ENCODE results near the gene STK17A. TPM values are rescaled to one million over a fixed set of nuclear protein-coding genes. Genes with fewer than 3 reads are reported as not detected.

STK17A gene
- polyA plus RNA-seq, 3 donors, result 2.8 to 14.1 (median 9.5) TPM

- WGBS (ENCODE audit: insufficient coverage), result no CpG with 5 or more reads among the region's 4 CpGs
- Mint-ChIP-seq H3K9me3 (no peaks in the 10 kb centered on the region), H3K4me3 (no peak overlapping the region), H3K4me1 (peaks cover 44% of the 10 kb centered on the region), H3K36me3 (peaks cover 23 to 40% of the 10 kb centered on the region in 2 donors), H3K27ac (no peak overlapping the region), H3K27me3 (ENCODE audit: low read depth in 3 of 3) (peaks cover 0 to 3% (median 1%) of the 10 kb centered on the region in 3 donors)
- Histone ChIP-seq H2AFZ (ENCODE audit: insufficient read depth, low read depth, low read length, poor library complexity, severe bottlenecking) (no peak overlapping the region), H3K9me3 (replicated peaks in 1 of 2; ENCODE audit: control insufficient read depth in 1 of 2, insufficient read depth in 1 of 2, low read length in 2 of 2) (no peaks in the 10 kb centered on the region), H3K36me3 (replicated peaks in 1 of 2; ENCODE audit: control insufficient read depth in 1 of 2, insufficient read depth in 2 of 2, low read length in 2 of 2) (peaks cover under 1 to 6% of the 10 kb centered on the region in 2 donors), H3K4me2 (replicated peaks; ENCODE audit: extremely low read depth, low read length, poor library complexity, severe bottlenecking) (no peak overlapping the region), H3K4me1 (ENCODE audit: control insufficient read depth in 1 of 2, insufficient read depth in 2 of 2, low read length in 2 of 2) (peaks cover 31 to 32% of the 10 kb centered on the region in 2 donors), H3K27me3 (ENCODE audit: control insufficient read depth in 2 of 2, insufficient read depth in 2 of 2, low read length in 2 of 2) (no peaks in the 10 kb centered on the region), H3K4me3 (replicated peaks in 1 of 3; ENCODE audit: low read depth in 2 of 3, low read length in 3 of 3) (no peak overlapping the region), H3K27ac (ENCODE audit: low read depth in 1 of 2, low read length in 2 of 2) (no peak overlapping the region), H3K9ac (ENCODE audit: insufficient read depth, low read length, poor library complexity, severe bottlenecking) (no peak overlapping the region), H4K20me1 (ENCODE audit: insufficient read depth, low read length) (peaks cover 30% of the 10 kb centered on the region), H3K79me2 (ENCODE audit: insufficient read depth, low read length) (peaks cover 11% of the 10 kb centered on the region)
- intact Hi-C loops (cut with micrococcal nuclease), result no loop called here
- TF ChIP-seq CTCF (IDR thresholded peaks at IDR 0.05), result no peak
- DNase-seq, result no peak
These were observed 70.6 kb downstream of the STK17A start for GRCh38 chr7:43653466-43653865.

GRCh38 chr7:43653891-43654504 is 71.1 kb downstream of the STK17A start:
- Mint-ChIP-seq H3K4me1 (peaks cover 43% of the 10 kb centered on the region), H3K27ac (peak overlapping the region in 2 of 7 donors; percentile 15 to 51), H3K4me3 (no peak overlapping the region), H3K36me3 (peaks cover 28 to 45% of the 10 kb centered on the region in 2 donors), H3K9me3 (no peaks in the 10 kb centered on the region), H3K27me3 (ENCODE audit: low read depth in 3 of 3) (peaks cover 0 to 3% (median 1%) of the 10 kb centered on the region in 3 donors)
- DNase-seq, result no peak
- H3K4me1 ChIP-seq (ENCODE audit: control insufficient read depth in 1 of 2, insufficient read depth in 2 of 2, low read length in 2 of 2), result peaks cover 26% of the 10 kb centered on the region in 2 donors
- WGBS (ENCODE audit: insufficient coverage), result no CpG with 5 or more reads among the region's 4 CpGs
- intact Hi-C loops (cut with micrococcal nuclease), result no loop called here
- H3K27ac ChIP-seq (ENCODE audit: low read depth in 1 of 2, low read length in 2 of 2), result no peak overlapping the region
- H2AFZ ChIP-seq (ENCODE audit: insufficient read depth, low read depth, low read length, poor library complexity, severe bottlenecking), result no peak overlapping the region
- no peaks in the 10 kb centered on the region for H3K9me3 ChIP-seq (replicated peaks in 1 of 2; ENCODE audit: control insufficient read depth in 1 of 2, insufficient read depth in 1 of 2, low read length in 2 of 2)
- TF ChIP-seq CTCF (IDR thresholded peaks at IDR 0.05), result no peak
- H3K36me3 ChIP-seq (replicated peaks in 1 of 2; ENCODE audit: control insufficient read depth in 1 of 2, insufficient read depth in 2 of 2, low read length in 2 of 2), result peaks cover 6% of the 10 kb centered on the region in 2 donors
- H3K4me3 ChIP-seq (replicated peaks in 1 of 3; ENCODE audit: low read depth in 2 of 3, low read length in 3 of 3), result no peak overlapping the region
- peaks cover 29% of the 10 kb centered on the region for H4K20me1 ChIP-seq (ENCODE audit: insufficient read depth, low read length)
- H3K79me2 ChIP-seq (ENCODE audit: insufficient read depth, low read length), result peaks cover 13% of the 10 kb centered on the region
- no peak overlapping the region for H3K4me2 ChIP-seq (replicated peaks; ENCODE audit: extremely low read depth, low read length, poor library complexity, severe bottlenecking)
- H3K9ac ChIP-seq (ENCODE audit: insufficient read depth, low read length, poor library complexity, severe bottlenecking), result no peak overlapping the region
- no peaks in the 10 kb centered on the region for H3K27me3 ChIP-seq (ENCODE audit: control insufficient read depth in 2 of 2, insufficient read depth in 2 of 2, low read length in 2 of 2)

All from CD14-positive monocyte (primary cell).